WTC11 (cell line): ENCODE measurements around the gene AVEN. TPM values are rescaled to one million over a fixed set of nuclear protein-coding genes. Genes with fewer than 3 reads are reported as not detected.
A peak's percentile ranks its signal among the peaks of the same experiment; 100 is the strongest.
"Not testable (repeated sequence)": the region's sequence is repeated elsewhere in the genome, so short reads cannot be mapped to it uniquely, and the experiment has no call there.

Experiments
- ATAC-seq: fragments of 200-7000 bp; cut with Tn5 transposase; 2 replicates; pipeline ENCODE4 v1.10.0; 2021; ENCODE audit warnings: mild to moderate bottlenecking, moderate library complexity
- CTCF ChIA-PET: fragments of 300-600 bp; sonication (Branson Sonifier 250); formaldehyde crosslinking; loops from one replicate; lab custom pipeline; 2021; ENCODE audit warnings: antibody characterized with exemption; lab: Charles Lee
- POLR2A ChIA-PET: fragments of 350-600 bp; sonication (Branson Sonifier 250); formaldehyde crosslinking; loops from one replicate; lab custom pipeline; 2021; ENCODE audit warnings: antibody characterized with exemption; lab: Charles Lee
- DNase-seq: peaks from one replicate; pipeline ENCODE4 v3.0.0; 2021; ENCODE audit warnings: low spot score
- H3K27ac Mint-ChIP-seq: 2 replicates; pipeline ENCODE4 v1.8.0; 2021; ENCODE audit warnings: mixed read lengths
- H3K27me3 Mint-ChIP-seq: 2 replicates; pipeline ENCODE4 v1.8.0; 2021; ENCODE audit warnings: low read depth, mild to moderate bottlenecking, moderate library complexity, mixed read lengths
- H3K36me3 Mint-ChIP-seq: 2 replicates; pipeline ENCODE4 v1.8.0; 2021; ENCODE audit warnings: mixed read lengths
- H3K4me1 Mint-ChIP-seq: 2 replicates; pipeline ENCODE4 v1.8.0; 2022; ENCODE audit warnings: mixed read lengths
- H3K4me3 Mint-ChIP-seq: 2 replicates; pipeline ENCODE4 v1.8.0; 2021; ENCODE audit warnings: mild to moderate bottlenecking, moderate library complexity, mixed read lengths
- H3K9me3 Mint-ChIP-seq: 2 replicates; pipeline ENCODE4 v1.8.0; 2021; ENCODE audit warnings: mixed read lengths
- ATF1 ChIP-seq: sonication (generic); formaldehyde crosslinking; IDR thresholded peaks from 2 replicates; pipeline ENCODE4 v1.8.1; 2023; ENCODE audit warnings: mild to moderate bottlenecking, moderate library complexity, missing genetic modification reagents
- CTCF ChIP-seq: fragments of 200-600 bp; IDR thresholded peaks from 2 replicates; pipeline ENCODE4 v1.8.0; 2022; ENCODE audit warnings: antibody characterized with exemption
- E2F4 ChIP-seq: sonication (generic); formaldehyde crosslinking; IDR thresholded peaks from 2 replicates; pipeline ENCODE4 v1.8.1; 2022; ENCODE audit warnings: low read depth, mild to moderate bottlenecking, moderate library complexity, missing genetic modification reagents, borderline replicate concordance
- EMX1 ChIP-seq: fragments of 250-450 bp; sonication (Bioruptor Pico); IDR thresholded peaks from 2 replicates; pipeline ENCODE4 v1.8.0; 2021; ENCODE audit warnings: mild to moderate bottlenecking
- FOXP1 ChIP-seq: sonication (generic); formaldehyde crosslinking; IDR thresholded peaks from 2 replicates; pipeline ENCODE4 v1.8.0; 2022; ENCODE audit warnings: missing genetic modification reagents, mild to moderate bottlenecking, moderate library complexity, borderline replicate concordance
- GRHL2 ChIP-seq: fragments of 250-450 bp; sonication (Bioruptor Pico); IDR thresholded peaks from 2 replicates; pipeline ENCODE4 v1.8.0; 2022; ENCODE audit warnings: mild to moderate bottlenecking, moderate library complexity; ENCODE audit not compliant: insufficient replicate concordance, severe bottlenecking
- IRF2 ChIP-seq: sonication (generic); formaldehyde crosslinking; IDR thresholded peaks from 2 replicates; pipeline ENCODE4 v1.8.0; 2022; ENCODE audit warnings: low read depth, missing genetic modification reagents, borderline replicate concordance
- MXD4 ChIP-seq: fragments of 250-450 bp; sonication (Bioruptor Pico); IDR thresholded peaks from 2 replicates; pipeline ENCODE4 v1.8.0; 2021; ENCODE audit warnings: mild to moderate bottlenecking, moderate library complexity, borderline replicate concordance
- RORB ChIP-seq: fragments of 250-450 bp; sonication (Bioruptor Pico); IDR thresholded peaks from 2 replicates; pipeline ENCODE4 v1.9.0; 2021; ENCODE audit warnings: mild to moderate bottlenecking
- TEAD4 ChIP-seq: sonication (generic); formaldehyde crosslinking; IDR thresholded peaks from 2 replicates; pipeline ENCODE4 v1.8.0; 2022; ENCODE audit warnings: mild to moderate bottlenecking, missing genetic modification reagents
- ZNF423 ChIP-seq: fragments of 250-450 bp; sonication (Bioruptor Pico); IDR thresholded peaks from 2 replicates; pipeline ENCODE4 v2.1.2; 2022; ENCODE audit warnings: mild to moderate bottlenecking, moderate library complexity
- ZNF512 ChIP-seq: sonication (generic); formaldehyde crosslinking; IDR thresholded peaks from 2 replicates; pipeline ENCODE4 v1.8.1; 2022; ENCODE audit warnings: missing genetic modification reagents, borderline replicate concordance
- total RNA-seq: library from RNA; stranded (reverse); gene quantifications from 3 replicates; pipeline ENCODE4 v1.2.3, GENCODE V29; 2021
- TF ChIP-seq, protein P1 (sequence below): sonication (generic); formaldehyde crosslinking; IDR thresholded peaks from 2 replicates; pipeline ENCODE4 v1.8.1; 2023; ENCODE audit warnings: mild to moderate bottlenecking, missing genetic modification reagents, borderline replicate concordance
- TF ChIP-seq, protein P2 (sequence below): sonication (generic); formaldehyde crosslinking; conservative IDR thresholded peaks from 2 replicates; pipeline ENCODE4 v1.8.1; 2022; ENCODE audit warnings: mild to moderate bottlenecking, missing genetic modification reagents
- TF ChIP-seq, protein P3 (sequence below): fragments of 250-450 bp; sonication (Bioruptor Pico); IDR thresholded peaks from 2 replicates; pipeline ENCODE4 v2.1.2; 2022; ENCODE audit warnings: mild to moderate bottlenecking, moderate library complexity

The AVEN gene
- total RNA-seq, 1 experiment from 2014 or later = 12.4 TPM

DNA sequence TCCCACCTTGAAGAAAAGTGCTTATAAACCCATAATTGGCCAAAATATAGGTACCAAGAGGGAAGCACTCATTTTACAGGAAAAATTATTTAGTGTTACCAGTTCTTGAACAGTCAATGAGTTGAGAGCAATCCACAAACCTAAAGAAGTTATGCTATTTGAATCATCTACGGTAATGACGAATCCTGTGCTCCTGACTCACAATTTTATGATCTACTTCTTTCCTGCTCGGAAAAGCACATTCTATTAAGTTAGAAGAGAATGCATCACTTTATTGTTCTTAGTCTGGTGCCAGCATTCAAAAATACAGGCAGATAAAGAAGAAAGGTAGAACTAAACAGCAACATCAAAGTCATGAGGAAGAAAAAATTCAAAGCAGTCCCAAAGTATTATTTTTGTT lies 37.5 kb downstream of the AVEN start (continued):
- TF ChIP-seq, protein P1, sequence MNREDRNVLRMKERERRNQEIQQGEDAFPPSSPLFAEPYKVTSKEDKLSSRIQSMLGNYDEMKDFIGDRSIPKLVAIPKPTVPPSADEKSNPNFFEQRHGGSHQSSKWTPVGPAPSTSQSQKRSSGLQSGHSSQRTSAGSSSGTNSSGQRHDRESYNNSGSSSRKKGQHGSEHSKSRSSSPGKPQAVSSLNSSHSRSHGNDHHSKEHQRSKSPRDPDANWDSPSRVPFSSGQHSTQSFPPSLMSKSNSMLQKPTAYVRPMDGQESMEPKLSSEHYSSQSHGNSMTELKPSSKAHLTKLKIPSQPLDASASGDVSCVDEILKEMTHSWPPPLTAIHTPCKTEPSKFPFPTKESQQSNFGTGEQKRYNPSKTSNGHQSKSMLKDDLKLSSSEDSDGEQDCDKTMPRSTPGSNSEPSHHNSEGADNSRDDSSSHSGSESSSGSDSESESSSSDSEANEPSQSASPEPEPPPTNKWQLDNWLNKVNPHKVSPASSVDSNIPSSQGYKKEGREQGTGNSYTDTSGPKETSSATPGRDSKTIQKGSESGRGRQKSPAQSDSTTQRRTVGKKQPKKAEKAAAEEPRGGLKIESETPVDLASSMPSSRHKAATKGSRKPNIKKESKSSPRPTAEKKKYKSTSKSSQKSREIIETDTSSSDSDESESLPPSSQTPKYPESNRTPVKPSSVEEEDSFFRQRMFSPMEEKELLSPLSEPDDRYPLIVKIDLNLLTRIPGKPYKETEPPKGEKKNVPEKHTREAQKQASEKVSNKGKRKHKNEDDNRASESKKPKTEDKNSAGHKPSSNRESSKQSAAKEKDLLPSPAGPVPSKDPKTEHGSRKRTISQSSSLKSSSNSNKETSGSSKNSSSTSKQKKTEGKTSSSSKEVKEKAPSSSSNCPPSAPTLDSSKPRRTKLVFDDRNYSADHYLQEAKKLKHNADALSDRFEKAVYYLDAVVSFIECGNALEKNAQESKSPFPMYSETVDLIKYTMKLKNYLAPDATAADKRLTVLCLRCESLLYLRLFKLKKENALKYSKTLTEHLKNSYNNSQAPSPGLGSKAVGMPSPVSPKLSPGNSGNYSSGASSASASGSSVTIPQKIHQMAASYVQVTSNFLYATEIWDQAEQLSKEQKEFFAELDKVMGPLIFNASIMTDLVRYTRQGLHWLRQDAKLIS = no peak
- TF ChIP-seq FOXP1 (CRISPR knock-in tag) = no peak
- TF ChIP-seq, protein P2, sequence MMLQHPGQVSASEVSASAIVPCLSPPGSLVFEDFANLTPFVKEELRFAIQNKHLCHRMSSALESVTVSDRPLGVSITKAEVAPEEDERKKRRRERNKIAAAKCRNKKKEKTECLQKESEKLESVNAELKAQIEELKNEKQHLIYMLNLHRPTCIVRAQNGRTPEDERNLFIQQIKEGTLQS (CRISPR knock-in tag) = no peak
- TF ChIP-seq RORB (CRISPR knock-in tag) = no peak
- no peak for TF ChIP-seq MXD4 (CRISPR knock-in tag)
- TF ChIP-seq, protein P3, sequence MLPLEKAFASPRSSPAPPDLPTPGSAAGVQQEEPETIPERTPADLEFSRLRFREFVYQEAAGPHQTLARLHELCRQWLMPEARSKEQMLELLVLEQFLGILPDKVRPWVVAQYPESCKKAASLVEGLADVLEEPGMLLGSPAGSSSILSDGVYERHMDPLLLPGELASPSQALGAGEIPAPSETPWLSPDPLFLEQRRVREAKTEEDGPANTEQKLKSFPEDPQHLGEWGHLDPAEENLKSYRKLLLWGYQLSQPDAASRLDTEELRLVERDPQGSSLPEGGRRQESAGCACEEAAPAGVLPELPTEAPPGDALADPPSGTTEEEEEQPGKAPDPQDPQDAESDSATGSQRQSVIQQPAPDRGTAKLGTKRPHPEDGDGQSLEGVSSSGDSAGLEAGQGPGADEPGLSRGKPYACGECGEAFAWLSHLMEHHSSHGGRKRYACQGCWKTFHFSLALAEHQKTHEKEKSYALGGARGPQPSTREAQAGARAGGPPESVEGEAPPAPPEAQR (CRISPR knock-in tag) = no peak
- no peak for TF ChIP-seq GRHL2 (CRISPR knock-in tag)
- no peak for TF ChIP-seq EMX1 (CRISPR knock-in tag)
- TF ChIP-seq TEAD4 = no peak
- TF ChIP-seq ATF1 = no peak
- no peak for TF ChIP-seq ZNF512 (CRISPR knock-in tag)
- no peak for TF ChIP-seq IRF2 (CRISPR knock-in tag)
- no peak for TF ChIP-seq ZNF423 (CRISPR knock-in tag)

DNA sequence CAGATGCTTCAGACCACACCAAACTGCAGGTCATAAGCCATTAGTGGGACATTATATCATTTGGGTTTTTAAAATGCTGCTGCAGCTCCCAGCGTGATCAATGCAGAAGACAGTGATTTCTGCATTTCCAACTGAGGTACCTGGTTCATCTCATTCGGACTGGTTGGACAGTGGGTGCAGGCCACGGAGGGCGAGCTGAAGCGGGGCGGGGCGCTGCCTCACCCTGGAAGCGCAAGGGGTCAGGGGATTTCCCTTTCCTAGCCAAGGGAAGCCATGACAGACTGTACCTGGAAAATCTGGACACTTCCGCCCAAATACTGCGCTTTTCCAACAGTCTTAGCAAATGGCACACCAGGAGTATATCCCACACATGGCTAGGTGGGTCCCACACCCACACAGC lies 43.3 kb downstream of the AVEN start:
- H3K27ac Mint-ChIP-seq, DNase-seq, ATAC-seq, H3K4me1 Mint-ChIP-seq, POLR2A ChIA-PET, H3K27me3 Mint-ChIP-seq, H3K4me3 Mint-ChIP-seq, CTCF ChIA-PET: not testable (repeated sequence)
- H3K36me3 Mint-ChIP-seq = peaks cover 16% of the 10 kb centered on the region
- H3K9me3 Mint-ChIP-seq = peaks cover 12% of the 10 kb centered on the region

DNA sequence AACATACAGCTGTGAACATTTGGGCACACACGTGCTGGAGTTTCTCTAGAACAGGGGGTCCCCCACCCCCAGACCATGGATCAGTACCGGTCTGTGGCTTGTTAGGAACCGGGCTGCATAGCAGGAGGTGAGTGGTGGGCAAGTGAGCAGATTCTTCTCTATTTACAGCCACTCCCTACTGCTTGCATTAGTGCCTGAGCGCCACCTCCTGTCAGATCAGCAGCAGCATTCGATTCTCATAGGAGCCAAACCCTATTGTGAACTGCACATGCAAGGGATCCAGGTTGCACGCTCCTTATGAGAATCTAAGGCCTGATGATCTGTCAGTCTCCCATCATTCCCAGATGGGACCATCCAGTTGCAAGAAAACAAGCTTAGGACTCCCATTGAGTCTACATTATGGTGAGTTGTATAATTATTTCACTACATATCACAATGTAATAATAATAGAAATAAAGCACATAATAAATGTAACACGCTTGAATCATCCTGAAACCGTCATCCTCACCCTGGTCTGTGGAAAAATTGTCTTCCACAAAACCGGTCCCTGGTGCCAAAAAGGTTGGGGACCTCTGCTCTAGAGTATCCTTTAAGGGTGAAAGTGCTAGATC lies 44.9 kb downstream of the AVEN start:
- TF ChIP-seq E2F4 (CRISPR knock-in tag) (no peak), CTCF (0 out of 2 replicates have a peak, but pooled peaks have one; percentile 22)
- DNase-seq (peak; percentile 60), ATAC-seq (peak; percentile 91)
- Mint-ChIP-seq H3K27ac (no peak overlapping the region), H3K36me3 (peaks cover 16% of the 10 kb centered on the region), H3K4me3 (no peak overlapping the region), H3K27me3 (no peaks in the 10 kb centered on the region), H3K4me1 (no peaks in the 10 kb centered on the region), H3K9me3 (peaks cover 12% of the 10 kb centered on the region)
- ChIA-PET POLR2A (no interaction called here), CTCF (no interaction called here)
